ENCODE results near the gene LPIN2.

The LPIN2 gene

GRCh38 chr18:2979871-2980790 lies 32.8 kb downstream of the LPIN2 start:
- DNase-seq: no peak

GRCh38 chr18:2979129-2979528 lies 33.8 kb downstream of the LPIN2 start:
- no peak for DNase-seq

- DNase-seq: no peak
Measured at GRCh38 chr18:2978661-2979106, 34.3 kb downstream of the LPIN2 start.

- DNase-seq: no peak
Measured at GRCh38 chr18:2978208-2978607, 34.7 kb downstream of the LPIN2 start.

- DNase-seq: no peak
Measured at GRCh38 chr18:2976218-2977132, 36.5 kb downstream of the LPIN2 start.

- no peak for DNase-seq
Measured at GRCh38 chr18:2974731-2975130, 38.2 kb downstream of the LPIN2 start.

GRCh38 chr18:2971741-2972552 lies 41.0 kb downstream of the LPIN2 start:
- no peak for DNase-seq

- DNase-seq: no peak
Measured at GRCh38 chr18:2970772-2971659, 41.9 kb downstream of the LPIN2 start.

- DNase-seq: no peak
Measured at GRCh38 chr18:2970344-2970743, 42.6 kb downstream of the LPIN2 start.

- DNase-seq: no peak
Measured at GRCh38 chr18:2969695-2970094, 43.2 kb downstream of the LPIN2 start.

GRCh38 chr18:2968606-2969005 lies 44.3 kb downstream of the LPIN2 start:
- no peak for DNase-seq

- no peak for DNase-seq
Measured at GRCh38 chr18:2967820-2968219, 45.1 kb downstream of the LPIN2 start.

GRCh38 chr18:2967357-2967756 lies 45.6 kb downstream of the LPIN2 start:
- no peak for DNase-seq

GRCh38 chr18:2966560-2966959 lies 46.4 kb downstream of the LPIN2 start:
- DNase-seq: no peak

- no peak for DNase-seq
Measured at GRCh38 chr18:2965797-2966196, 47.1 kb downstream of the LPIN2 start.

GRCh38 chr18:2964361-2965010 lies 48.5 kb downstream of the LPIN2 start:
- DNase-seq: no peak

Measured in NCI-H774 (cell line).